SK-N-SH treated with all-trans-retinoic acid at 6 μM for 48 hours (cell line): ENCODE results near the gene CRYAB.

Source experiments
- ATAC-seq: fragments of 200-7000 bp; cut with Tn5 transposase; 3 replicates; pipeline ENCODE4 v1.9.1; 2020; ENCODE audit warnings: mild to moderate bottlenecking, moderate library complexity
- ARNTL ChIP-seq: fragments of 450-650 bp; formaldehyde crosslinking; IDR thresholded peaks from 2 replicates; pipeline ENCODE4 v1.5.0; 2020; ENCODE audit warnings: low read depth, mild to moderate bottlenecking, moderate library complexity, borderline replicate concordance
- BACH2 ChIP-seq: fragments of 250-450 bp; sonication (Bioruptor Pico); IDR thresholded peaks from 2 replicates; pipeline ENCODE4 v1.9.0; 2021; ENCODE audit warnings: mild to moderate bottlenecking, borderline replicate concordance
- CREB5 ChIP-seq: fragments of 250-450 bp; sonication (Bioruptor Pico); IDR thresholded peaks from 2 replicates; pipeline ENCODE4 v1.5.1; 2020; ENCODE audit warnings: low read depth, mild to moderate bottlenecking, moderate library complexity
- CSDC2 ChIP-seq: fragments of 250-450 bp; sonication (Bioruptor Pico); IDR thresholded peaks from 2 replicates; pipeline ENCODE4 v1.5.0; 2020; ENCODE audit warnings: mild to moderate bottlenecking, moderate library complexity
- CSRNP3 ChIP-seq: fragments of 250-450 bp; sonication (Bioruptor Pico); IDR thresholded peaks from 2 replicates; pipeline ENCODE4 v1.5.1; 2021; ENCODE audit warnings: mild to moderate bottlenecking, moderate library complexity
- ESRRG ChIP-seq: fragments of 250-450 bp; sonication (Bioruptor Pico); IDR thresholded peaks from 2 replicates; pipeline ENCODE4 v1.6.1; 2021; ENCODE audit warnings: mild to moderate bottlenecking
- GLIS3 ChIP-seq: fragments of 250-450 bp; sonication (Bioruptor Pico); IDR thresholded peaks from 2 replicates; pipeline ENCODE4 v1.5.0; 2020; ENCODE audit warnings: mild to moderate bottlenecking, moderate library complexity
- ISL1 ChIP-seq: fragments of 250-450 bp; sonication (Bioruptor Pico); IDR thresholded peaks from 2 replicates; pipeline ENCODE4 v2.1.2; 2022; ENCODE audit warnings: mild to moderate bottlenecking, moderate library complexity
- OSR1 ChIP-seq: fragments of 250-450 bp; sonication (Bioruptor Pico); IDR thresholded peaks from 2 replicates; pipeline ENCODE4 v1.8.0; 2022; ENCODE audit warnings: moderate library complexity, mild to moderate bottlenecking, inconsistent platforms
- PATZ1 ChIP-seq: fragments of 250-450 bp; sonication (Bioruptor Pico); IDR thresholded peaks from 2 replicates; pipeline ENCODE4 v1.8.0; 2020; ENCODE audit warnings: mild to moderate bottlenecking, moderate library complexity, borderline replicate concordance
- POU6F1 ChIP-seq: fragments of 250-450 bp; sonication (Bioruptor Pico); IDR thresholded peaks from 2 replicates; pipeline ENCODE4 v1.8.0; 2021; ENCODE audit warnings: low read depth, mild to moderate bottlenecking, moderate library complexity, borderline replicate concordance
- PPARA ChIP-seq: fragments of 250-450 bp; sonication (Bioruptor Pico); IDR thresholded peaks from 2 replicates; pipeline ENCODE4 v1.5.0; 2020; ENCODE audit warnings: mild to moderate bottlenecking, borderline replicate concordance
- SNAI2 ChIP-seq: fragments of 250-450 bp; sonication (Bioruptor Pico); IDR thresholded peaks from 2 replicates; pipeline ENCODE4 v1.5.0; 2020; ENCODE audit warnings: mild to moderate bottlenecking, moderate library complexity
- TCF4 ChIP-seq: fragments of 250-450 bp; sonication (Bioruptor Pico); IDR thresholded peaks from 2 replicates; pipeline ENCODE4 v1.8.0; 2021; ENCODE audit warnings: mild to moderate bottlenecking, moderate library complexity, borderline replicate concordance
- TSHZ2 ChIP-seq: fragments of 250-450 bp; sonication (Bioruptor Pico); IDR thresholded peaks from 2 replicates; pipeline ENCODE4 v1.5.0; 2020; ENCODE audit warnings: mild to moderate bottlenecking, moderate library complexity
- ZC3H10 ChIP-seq: fragments of 250-450 bp; sonication (Bioruptor Pico); IDR thresholded peaks from 2 replicates; pipeline ENCODE4 v1.5.1; 2021; ENCODE audit warnings: mild to moderate bottlenecking, moderate library complexity
- ZFP3 ChIP-seq: fragments of 250-450 bp; sonication (Bioruptor Pico); IDR thresholded peaks from 2 replicates; pipeline ENCODE4 v1.5.0; 2020; ENCODE audit warnings: mild to moderate bottlenecking, moderate library complexity
- ZFP30 ChIP-seq: fragments of 450-650 bp; formaldehyde crosslinking; IDR thresholded peaks from 2 replicates; pipeline ENCODE4 v1.5.0; 2022; ENCODE audit warnings: mild to moderate bottlenecking, moderate library complexity
- ZNF565 ChIP-seq: fragments of 450-650 bp; formaldehyde crosslinking; conservative IDR thresholded peaks from 2 replicates; pipeline ENCODE4 v1.5.0; 2020; ENCODE audit warnings: low read depth, mild to moderate bottlenecking, moderate library complexity
- ZNF70 ChIP-seq: fragments of 450-650 bp; formaldehyde crosslinking; IDR thresholded peaks from 2 replicates; pipeline ENCODE4 v1.5.0; 2020; ENCODE audit warnings: mild to moderate bottlenecking, moderate library complexity
- ZNF8 ChIP-seq: fragments of 450-650 bp; formaldehyde crosslinking; IDR thresholded peaks from 2 replicates; pipeline ENCODE4 v1.5.0; 2020; ENCODE audit warnings: mild to moderate bottlenecking, moderate library complexity

Gene CRYAB

GRCh38 chr11:111939836-111940604, 28.4 kb upstream of the CRYAB start (continued):
- TF ChIP-seq CSRNP3 (CRISPR knock-in tag) (0 out of 2 replicates have a peak, but pooled peaks have one; percentile 22), ARNTL (CRISPR knock-in tag) (no peak), ZNF8 (CRISPR knock-in tag) (no peak), ZC3H10 (CRISPR knock-in tag) (no peak), BACH2 (CRISPR knock-in tag) (no peak)

- no peak for TF ChIP-seq ZNF70 (CRISPR knock-in tag)
- no peak for TF ChIP-seq ZFP3 (CRISPR knock-in tag)
- peak; percentile 57 for ATAC-seq
Measured at GRCh38 chr11:111938687-111939160, 27.2 kb upstream of the CRYAB start.

- peak; percentile 29 for ATAC-seq
- no peak for TF ChIP-seq ESRRG
- TF ChIP-seq ZFP30 (CRISPR knock-in tag) = no peak
- TF ChIP-seq BACH2 (CRISPR knock-in tag) = no peak
- TF ChIP-seq GLIS3 = no peak
- no peak for TF ChIP-seq PPARA (CRISPR knock-in tag)
- no peak for TF ChIP-seq TSHZ2 (CRISPR knock-in tag)
- TF ChIP-seq CSDC2 (CRISPR knock-in tag) = no peak
- no peak for TF ChIP-seq ARNTL (CRISPR knock-in tag)
- TF ChIP-seq ISL1 (CRISPR knock-in tag) = no peak
- TF ChIP-seq POU6F1 (CRISPR knock-in tag) = no peak
- TF ChIP-seq ZNF565 (CRISPR knock-in tag) = no peak
- no peak for TF ChIP-seq ZNF70 (CRISPR knock-in tag)
- TF ChIP-seq OSR1 (CRISPR knock-in tag) = no peak
- TF ChIP-seq TCF4 = no peak
- no peak for TF ChIP-seq CREB5 (CRISPR knock-in tag)
- TF ChIP-seq, all 23 proteins: peak for 0
Measured at GRCh38 chr11:111937844-111938243, 26.3 kb upstream of the CRYAB start.

GRCh38 chr11:111937461-111937769, 25.8 kb upstream of the CRYAB start:
- TF ChIP-seq ZNF8 (CRISPR knock-in tag) (no peak), ESRRG (no peak), PATZ1 (CRISPR knock-in tag) (no peak), SNAI2 (no peak), ZFP30 (CRISPR knock-in tag) (no peak), CSDC2 (CRISPR knock-in tag) (no peak)
- ATAC-seq = peak; percentile 10
